Ishikawa (cell line): Measurements from ENCODE around the gene ADAM22.

Experiments
- CREB1 ChIP-seq: IDR thresholded peaks from 2 replicates; pipeline ENCODE4 v1.6.1; 2012; ENCODE audit warnings: low read depth
- EP300 ChIP-seq: IDR thresholded peaks from 2 replicates; pipeline ENCODE4 v1.6.1; 2012; ENCODE audit warnings: borderline replicate concordance
- TAF1 ChIP-seq: IDR thresholded peaks from 2 replicates; pipeline ENCODE4 v1.6.1; 2012; ENCODE audit warnings: low read depth, mild to moderate bottlenecking
- TF ChIP-seq, protein P1 (sequence below): IDR thresholded peaks from 2 replicates; pipeline ENCODE4 v1.6.1; 2012

DNA sequence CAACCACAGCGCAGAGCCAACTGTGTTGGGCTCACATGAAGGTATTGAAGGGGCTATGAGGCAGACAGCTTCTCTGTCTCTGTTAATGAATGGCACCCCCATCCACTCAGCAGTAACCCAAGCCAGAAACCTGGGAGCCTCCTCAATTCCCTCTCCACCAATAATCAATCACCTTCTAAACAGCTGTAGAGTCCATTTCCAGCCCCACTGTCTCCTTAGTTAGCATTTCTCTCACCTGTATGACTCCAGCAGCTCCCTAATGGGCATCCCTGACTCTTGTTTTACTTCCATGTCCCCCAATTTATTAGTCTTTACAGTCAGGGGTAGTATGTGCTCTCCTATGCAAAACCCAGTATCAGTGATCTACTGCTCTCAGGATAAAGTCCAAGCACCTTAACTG is 278.9 kb downstream of the ADAM22 start:
- TF ChIP-seq EP300 (no peak), TAF1 (no peak), CREB1 (no peak)
- TF ChIP-seq, protein P1, sequence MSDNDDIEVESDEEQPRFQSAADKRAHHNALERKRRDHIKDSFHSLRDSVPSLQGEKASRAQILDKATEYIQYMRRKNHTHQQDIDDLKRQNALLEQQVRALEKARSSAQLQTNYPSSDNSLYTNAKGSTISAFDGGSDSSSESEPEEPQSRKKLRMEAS, result no peak
